HG03565 (cell line): ENCODE results near the gene KIF16B.

Experiments used
- ATAC-seq: cut with Tn5 transposase; IDR thresholded peaks from one replicate; pipeline ENCODE4 v1.9.1; 2021; ENCODE audit warnings: mild to moderate bottlenecking, moderate library complexity; ENCODE audit not compliant: unreplicated experiment

KIF16B gene

DNA sequence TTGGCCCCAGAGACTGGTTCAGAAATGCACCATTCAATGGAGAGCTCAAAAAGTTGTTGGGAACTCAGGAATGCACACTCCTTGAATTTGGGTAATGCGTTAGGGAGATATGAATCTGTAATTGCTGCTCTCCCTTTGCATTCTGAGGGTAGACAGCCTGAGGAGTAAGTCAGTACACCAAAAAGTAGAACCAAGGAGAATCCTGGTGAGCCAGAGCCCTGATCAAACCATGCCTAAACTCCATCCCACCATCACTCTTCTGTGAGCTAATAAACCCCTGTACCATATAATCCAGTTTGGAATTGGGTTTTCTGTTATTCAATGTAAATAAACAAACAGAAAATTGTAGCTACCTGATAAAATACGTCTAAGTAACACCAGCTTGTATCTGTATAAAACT is 90.2 kb downstream of the KIF16B start:
- ATAC-seq: no peak

DNA sequence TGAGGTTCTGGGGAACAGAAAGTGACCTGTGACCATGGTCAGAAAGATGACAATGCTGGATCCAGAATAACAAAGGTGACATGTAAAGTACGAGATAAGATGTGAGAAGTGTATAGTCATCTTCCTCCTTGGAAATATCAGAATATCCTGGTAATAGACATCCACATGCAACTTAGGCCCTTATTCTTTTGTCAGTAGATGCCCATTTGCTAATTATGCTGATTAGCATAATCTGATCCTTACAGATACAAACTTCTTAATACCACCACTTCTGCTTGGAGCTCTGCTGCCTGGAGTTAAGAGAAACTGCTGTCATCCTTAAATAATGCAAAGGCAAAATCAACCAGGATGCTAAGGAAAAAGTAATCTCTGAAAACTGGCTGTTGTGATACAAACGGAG is 91.3 kb downstream of the KIF16B start:
- no peak for ATAC-seq

DNA sequence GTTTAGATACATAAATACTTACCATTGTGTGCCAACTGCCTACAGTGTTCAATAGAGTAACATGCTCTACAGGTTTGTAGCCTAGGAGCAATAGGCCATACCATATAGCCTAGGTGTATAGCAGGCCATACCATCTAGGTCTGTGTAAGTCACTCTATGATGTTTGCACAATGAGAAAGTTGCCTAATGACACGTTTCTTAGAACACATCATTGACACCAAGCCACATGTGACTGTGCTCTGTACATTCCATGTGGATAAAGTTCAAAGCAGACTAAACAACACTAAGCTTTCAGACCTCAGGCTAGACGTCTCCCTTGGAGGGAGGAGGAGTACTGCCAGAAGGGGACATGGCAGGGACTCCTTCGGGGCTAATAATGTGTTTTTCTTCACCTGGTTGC is 93.6 kb downstream of the KIF16B start:
- ATAC-seq: no peak

DNA sequence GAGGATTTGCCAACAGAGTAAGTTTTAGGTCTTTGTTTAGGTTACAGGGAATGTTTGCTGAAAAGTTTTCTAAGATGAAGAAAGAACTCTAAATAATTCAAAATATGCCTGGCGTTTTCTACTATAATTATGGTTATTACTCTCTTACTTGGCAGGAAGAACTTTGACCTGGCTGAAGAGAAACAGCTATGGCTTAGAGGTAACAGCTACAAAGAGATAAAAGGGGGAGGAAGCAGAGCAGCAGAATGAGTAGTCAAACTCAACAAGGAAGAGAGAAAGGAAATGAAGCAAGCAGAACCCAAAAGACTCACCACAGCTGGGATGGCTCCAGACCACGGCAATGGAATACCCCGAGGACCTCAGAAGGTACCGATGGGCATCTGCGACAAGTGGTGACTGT is 95.6 kb downstream of the KIF16B start:
- ATAC-seq: no peak

DNA sequence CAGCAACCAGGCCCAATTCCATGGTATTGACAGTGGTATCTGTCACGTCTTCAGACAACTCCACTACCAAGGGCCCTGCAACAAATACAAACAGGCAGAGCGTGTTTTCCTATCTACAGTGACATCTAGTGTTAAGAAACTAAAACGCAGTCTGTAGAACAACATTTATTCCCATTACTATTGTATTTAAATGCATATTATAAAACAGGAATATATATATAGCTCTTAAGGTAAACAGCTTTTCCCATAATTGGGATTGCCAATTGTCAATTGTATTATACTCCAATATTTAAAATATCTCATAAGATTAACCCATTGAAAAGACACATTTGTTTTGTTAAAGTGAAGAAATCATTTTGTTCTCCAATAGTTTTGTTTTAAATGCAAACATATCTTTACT is 97.2 kb downstream of the KIF16B start:
- peak; percentile 74 for ATAC-seq

DNA sequence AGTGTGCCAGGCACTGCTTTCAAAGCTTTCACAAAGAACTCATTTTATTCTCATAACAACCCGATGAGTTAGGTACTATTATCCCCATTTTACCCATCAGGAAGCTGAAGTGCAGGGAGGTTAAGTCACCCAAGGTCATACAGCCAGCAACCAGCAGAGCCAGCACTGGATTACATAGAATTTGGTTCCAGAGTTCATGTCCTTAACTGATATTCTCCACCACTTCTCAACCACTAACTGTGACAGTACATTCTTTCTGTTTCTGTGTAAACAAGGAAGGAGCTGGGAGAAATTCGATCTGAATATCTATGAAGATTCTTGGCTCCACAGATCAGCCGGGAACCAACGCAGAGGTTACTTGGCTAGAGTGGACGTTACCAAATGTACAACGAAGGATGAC is 98.0 kb downstream of the KIF16B start:
- no peak for ATAC-seq

DNA sequence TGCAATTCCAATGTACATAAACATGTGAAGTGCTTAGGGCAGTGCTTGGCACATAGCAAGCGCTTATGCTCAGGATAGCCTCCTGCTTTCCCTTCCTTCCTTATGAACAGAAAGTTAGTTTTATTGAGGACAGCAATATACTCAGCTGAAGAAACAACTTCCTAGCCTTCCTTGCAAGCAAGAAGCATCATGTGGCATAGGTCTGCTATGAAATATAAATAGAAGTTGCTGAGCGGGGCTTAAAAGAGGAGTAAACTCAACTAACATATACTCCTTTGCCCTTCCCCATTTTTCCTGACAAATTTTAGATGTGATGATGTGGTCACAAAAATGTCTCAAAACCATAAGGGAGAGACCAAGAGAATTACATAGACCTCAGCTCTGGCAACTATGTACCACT is 98.9 kb downstream of the KIF16B start:
- no peak for ATAC-seq

DNA sequence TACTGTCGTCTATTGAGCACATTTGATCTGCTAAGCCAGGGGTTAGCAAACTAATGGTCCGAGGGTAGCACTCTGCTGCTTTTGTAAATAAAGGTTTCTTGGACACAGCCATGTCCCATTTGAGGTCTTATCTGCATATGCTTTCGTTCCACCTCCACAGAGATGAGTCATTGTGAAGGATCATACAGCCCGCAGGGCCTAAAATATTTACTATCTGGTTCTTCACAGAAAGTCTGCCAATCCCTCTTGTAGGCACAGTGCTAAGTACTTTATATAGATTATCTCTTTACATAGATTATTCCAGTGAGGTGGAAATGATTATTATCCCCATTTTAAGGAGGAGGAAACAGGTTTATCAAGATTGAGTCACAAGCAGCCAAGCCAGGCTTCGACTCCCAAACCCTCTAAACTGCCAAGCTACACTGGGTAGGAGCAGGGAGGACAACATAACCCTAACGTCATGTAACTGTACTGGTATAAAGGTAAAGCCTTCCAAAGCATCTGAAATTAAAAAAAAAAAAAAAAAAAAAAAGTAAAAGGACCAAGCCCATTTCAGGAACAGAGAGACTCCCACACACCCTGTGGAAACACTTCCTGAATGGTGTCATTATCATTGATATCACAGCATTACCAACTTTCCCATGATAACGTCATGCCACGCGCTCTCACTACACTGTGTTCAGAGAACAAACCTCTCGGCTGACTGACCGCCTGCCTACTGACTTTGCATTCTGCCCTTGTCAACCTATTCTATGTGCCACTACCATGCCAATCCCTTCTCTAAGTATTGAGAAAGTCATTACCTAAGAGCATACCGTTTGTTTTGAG is 101.0 kb downstream of the KIF16B start:
- ATAC-seq: no peak

DNA sequence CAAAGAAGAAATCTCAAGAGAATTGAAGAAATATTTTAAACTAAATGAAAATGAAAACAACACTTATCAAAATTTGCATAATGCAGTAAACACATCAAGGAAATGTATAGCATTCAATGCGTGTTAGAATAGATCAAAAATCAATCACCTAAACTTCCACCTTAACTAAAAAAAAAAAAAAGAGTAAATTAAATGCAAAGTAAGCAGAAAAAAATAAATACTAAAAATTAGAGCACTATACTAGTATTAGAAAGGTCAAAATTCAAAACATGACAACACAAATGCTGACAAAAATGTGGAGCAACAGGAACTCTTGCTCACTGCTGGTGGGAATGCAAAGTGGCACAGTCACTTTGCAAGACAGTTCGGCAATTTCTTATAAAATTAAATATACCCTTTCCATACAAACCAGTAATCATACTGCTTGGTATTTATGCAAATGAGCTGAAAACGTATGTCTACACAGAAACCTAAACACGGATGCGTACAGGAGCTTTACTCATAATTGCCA is 103.8 kb downstream of the KIF16B start:
- no peak for ATAC-seq

DNA sequence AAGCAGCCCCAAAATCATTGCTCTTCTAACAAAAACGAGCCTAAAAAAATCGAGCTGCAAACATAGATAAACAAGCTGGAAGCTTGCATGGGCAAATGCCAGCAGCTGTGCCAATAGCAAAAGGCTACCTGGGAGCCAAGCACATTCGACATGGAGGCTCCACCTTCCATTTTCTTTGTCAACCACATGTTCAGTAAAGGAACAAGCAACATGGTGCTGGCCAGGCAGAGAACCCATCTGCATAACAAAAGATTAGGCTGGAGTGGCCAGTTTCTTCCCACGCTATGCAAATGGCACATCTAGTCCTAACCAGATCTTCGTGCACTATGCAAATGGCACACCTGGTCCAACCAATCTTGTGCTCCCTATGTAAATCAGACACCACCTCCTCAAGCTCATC is 110.5 kb downstream of the KIF16B start:
- ATAC-seq: no peak

DNA sequence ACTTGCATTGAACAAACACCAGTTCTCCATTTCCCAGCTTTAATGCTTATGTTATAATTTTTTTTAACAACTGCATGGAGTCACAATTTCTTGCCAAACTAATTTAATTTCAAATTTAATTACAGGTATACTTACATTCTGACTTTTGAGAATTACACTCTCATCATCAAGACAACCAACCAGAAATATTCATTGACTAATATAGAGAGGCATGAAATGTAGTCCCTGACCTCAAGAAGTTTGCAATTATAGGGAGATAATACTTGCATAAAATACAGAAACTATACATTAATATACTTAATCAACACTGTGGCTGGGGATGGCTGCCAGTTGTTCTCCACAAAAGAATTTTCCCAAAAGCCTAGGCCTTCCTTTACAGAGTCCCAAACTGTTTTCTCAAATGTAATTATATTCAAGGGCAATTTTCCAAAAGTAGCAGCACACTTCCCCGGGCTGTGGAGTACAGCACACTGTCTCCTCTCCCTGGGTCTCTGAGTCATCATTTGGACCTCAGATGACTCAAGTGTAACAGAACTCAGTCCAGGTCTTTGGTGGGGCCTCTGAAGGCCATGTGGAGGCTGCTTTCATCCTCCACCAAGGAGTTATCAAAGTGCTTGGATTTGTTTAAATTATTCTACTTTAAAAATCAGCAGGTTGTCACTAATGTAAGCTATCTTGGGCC is 114.1 kb downstream of the KIF16B start:
- ATAC-seq: no peak

DNA sequence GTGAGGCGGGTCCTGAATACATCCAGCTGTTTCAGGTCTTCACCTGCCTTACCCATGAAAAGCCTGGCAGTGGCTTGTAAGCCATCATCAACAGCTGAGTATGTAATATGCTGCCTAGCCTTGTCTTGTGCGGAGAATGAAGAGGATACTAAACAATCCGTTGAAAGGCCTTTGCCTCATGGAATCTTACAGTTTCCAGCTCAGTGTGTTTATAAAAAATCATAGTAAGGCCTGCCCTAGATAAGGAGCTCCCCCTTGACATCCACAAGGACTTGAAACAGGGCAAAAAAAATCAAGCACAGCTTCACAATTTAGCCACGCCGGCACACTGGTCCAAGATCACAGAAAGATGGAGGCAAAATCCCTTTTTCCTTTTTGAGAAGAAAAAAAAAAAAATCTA is 115.7 kb downstream of the KIF16B start:
- ATAC-seq: no peak

DNA sequence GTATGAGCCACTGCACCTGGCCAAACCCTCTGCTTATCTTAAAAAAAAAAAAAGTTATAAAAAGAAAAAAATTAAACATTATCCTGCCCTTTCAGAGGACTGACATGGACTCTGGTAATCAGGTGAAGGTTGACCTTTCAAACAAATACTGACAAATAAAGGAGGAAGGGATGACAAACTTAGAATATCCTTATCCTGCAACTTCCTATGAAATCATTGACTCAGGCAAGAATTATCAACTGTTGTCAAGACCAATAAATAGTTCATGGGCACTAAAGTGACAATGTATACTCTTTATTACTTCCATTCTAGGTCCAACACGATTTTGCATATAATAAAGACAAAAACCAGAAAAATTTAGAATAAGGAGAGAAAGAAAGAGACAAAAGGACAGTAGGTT is 117.9 kb downstream of the KIF16B start:
- no peak for ATAC-seq

DNA sequence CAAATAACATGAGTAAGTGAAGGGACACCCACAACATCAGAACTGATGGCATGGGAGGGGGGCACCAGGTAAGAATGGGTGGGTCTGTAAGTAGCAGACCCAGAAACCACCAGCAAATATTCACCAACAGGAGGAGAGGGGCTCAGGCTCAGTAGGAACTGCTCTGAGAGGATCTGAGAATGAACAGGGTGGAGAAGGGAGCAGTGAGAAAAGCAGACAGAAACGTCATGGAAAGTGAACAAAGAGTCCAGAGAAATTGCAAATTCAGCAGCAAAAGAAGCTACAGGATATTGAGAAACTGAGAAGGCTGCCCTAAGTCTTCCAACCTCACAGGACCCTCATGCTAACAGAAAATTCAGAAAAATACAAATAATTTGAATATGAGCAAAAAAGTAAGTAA is 121.3 kb downstream of the KIF16B start:
- no peak for ATAC-seq

DNA sequence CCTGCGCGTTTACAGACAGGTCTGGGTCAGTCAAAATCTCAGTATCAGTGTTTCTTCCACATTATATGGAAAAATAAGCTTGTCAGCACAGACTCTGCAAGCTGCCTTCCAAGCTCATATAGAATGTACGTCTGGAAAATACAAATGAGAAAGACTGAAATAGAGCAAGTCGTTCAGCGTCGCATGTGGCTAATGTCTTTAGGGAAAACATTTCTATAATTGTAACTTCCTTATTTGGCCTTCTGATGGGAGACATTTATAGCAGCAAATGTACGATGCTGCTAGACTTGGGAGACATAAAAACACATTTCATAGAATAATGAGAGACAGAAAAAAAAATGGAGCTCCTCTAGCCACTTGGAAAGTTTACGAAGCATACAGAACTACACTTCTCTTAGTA is 122.2 kb downstream of the KIF16B start:
- no peak for ATAC-seq

DNA sequence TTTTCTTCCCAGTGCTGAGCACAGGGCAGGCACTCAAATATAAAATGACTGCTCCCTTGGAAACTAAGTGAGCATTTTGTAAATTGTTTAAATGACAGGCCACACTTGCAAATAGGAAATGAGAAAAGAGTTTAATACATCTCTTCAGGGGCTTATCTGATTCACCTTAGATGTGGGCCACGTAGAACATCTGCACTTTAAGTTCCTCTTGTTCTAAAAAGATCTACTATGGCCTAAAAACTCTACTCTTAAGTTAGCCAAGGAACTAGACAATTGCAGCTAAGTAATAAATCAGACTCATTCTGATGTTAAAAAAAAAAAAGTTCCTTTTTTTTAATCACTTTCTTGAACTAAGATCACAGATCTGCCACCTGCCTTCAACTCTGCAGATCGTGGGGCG is 126.3 kb downstream of the KIF16B start:
- no peak for ATAC-seq

DNA sequence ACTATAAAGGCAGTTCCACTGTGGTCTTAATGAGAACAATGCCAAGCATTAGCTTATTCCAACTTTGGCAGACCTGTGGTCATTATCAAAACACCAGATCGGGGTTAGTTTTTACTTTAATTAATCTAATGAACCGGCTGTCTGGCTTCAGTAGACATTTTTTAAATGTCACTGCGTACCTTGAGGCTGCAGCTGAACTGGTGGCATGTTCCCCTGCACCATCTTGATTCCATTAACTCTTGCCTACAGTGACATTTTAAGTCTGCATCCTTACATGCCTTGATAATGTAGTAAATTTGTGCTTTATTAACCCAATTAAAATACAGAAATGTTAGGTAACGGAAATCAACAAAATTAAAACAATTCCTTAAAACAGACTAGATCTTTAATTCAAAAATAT is 127.0 kb downstream of the KIF16B start:
- no peak for ATAC-seq

DNA sequence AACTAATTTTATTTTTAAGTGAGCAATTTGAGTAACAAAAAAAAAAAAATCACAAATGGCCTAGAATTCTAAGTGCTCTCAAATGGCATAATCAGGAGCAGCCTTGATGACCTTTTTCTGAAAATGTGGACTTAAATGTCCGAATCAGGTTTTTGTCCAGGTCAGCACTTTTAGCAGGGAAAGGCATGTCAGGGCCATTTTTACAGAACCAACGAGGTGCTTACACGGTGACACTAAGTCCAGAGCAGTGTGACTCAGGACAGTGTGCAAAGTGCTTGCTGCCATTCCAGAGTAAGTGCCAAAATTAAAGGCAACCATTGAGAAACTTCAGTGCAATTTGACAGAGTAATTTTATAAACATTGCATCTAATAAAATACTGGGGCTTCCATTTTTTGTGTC is 127.8 kb downstream of the KIF16B start:
- ATAC-seq: no peak

DNA sequence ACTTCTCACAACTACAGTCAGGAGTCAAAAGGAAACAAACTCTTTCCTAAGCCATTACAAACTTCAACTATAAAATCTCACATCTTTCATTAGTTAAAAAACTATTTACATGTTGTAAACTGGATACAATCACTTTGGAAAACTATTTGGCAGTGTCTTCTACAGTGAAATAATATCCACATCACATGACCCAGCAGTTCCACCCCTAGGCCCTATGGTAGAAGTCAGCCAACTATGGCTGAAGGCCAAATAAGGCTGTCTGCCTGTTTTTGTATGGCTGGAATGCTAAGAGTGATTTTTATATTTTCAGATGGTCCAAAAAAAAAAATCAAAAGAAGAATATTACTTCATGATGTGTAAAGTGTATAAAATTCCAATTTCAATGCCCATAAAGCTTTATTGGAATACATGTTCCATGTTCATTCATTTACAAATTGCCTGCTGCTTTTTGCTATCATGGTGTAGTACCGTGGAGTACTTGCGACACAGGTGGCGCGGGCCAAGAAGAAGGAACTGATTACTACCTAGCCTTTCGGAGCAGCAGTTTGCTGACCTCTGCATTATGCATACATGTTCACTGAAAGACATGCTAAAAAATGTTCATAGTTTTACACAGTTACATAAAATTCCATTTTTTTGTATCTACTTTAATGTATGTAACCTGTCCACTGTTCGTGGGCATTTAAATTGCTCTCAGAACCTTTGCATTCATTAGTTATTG is 129.0 kb downstream of the KIF16B start:
- ATAC-seq: no peak

DNA sequence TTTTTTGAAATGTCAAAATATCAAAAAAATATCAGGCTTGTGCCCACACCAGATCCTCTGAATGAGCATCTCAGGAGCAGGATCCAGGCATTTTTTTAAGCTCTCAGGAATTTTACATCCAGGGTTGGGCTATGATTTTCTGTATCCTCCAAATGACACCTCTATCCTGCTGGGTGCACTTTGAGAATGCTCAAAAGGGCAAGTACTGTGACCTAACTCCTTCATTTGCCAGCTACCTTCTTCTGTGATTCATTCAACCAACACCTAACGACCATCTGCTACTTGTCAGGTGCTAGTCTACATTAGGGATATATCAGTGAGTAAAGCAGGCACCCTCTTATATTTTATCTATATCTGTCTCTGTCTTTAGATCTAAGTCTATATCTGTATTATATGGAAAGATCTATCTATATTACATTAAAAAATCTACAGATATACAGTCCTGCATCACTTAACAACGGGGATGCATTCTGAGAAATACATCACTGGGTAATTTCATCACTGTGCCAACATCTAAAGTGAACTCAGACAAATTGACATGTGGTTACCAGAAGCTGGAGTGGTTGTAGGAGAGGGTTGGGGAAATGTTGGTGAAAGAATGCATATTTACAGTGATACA is 131.6 kb downstream of the KIF16B start:
- ATAC-seq: no peak

DNA sequence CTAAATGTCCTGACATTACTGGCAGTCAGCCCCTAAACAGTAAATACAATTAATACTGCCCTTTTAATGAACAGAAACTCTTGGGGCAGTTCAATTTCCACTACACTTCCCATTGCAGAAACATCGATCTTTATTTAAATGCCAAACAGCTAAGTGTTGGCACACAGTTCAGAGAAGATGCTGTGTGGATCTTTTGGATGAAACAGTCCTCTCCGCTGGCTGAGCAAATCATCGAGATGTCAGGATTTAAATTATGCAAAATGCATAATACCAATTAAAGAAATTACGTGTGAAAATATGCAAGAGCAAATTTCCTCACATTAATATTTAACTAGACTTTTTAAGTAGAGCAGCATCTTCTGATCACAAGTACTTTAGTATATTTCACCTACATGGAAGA is 132.6 kb downstream of the KIF16B start:
- no peak for ATAC-seq
